HG03432 (cell line): ENCODE measurements around the gene CDK6.

Experiments
- ATAC-seq: cut with Tn5 transposase; IDR thresholded peaks from one replicate; pipeline ENCODE4 v1.9.1; 2021; ENCODE audit warnings: mild to moderate bottlenecking, moderate library complexity; ENCODE audit not compliant: unreplicated experiment

The CDK6 gene

DNA sequence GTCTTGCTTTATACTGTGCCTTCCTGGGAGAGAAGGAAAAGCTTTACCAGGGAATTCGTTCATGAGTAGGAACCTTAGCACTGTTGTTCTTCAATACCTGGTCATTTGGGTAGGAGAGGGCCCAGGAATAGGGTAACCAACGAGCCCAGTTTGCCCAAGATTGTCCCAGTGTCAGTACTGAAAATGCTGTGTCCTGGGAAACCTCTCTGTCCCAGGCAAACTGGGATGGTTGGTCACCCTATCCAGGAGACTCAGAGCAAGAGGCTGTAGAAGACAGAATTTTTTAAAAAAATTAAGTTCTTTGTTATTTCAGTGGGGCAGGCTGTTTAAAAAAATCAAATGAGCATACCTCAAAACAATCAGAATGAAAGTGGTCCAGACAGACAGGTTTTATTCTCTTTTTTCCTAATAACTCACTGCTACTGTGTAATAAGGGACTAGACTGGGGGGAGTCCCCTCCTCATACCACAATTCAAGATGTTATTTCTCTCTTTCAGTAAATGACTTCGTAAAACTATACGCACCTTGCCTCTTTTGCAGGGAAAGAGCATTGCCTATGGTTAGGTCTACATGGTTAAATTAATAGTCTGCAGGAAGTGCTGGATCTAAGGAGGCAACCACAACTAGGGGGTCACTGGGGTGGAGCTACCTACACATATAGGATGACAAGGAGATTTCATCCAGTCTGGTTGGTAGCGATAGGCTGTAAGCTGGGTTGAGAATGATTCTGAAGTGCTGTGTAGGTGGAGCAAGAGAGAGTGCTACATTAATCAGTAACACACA is 205.1 kb downstream of the CDK6 start:
- peak; percentile 67 for ATAC-seq

DNA sequence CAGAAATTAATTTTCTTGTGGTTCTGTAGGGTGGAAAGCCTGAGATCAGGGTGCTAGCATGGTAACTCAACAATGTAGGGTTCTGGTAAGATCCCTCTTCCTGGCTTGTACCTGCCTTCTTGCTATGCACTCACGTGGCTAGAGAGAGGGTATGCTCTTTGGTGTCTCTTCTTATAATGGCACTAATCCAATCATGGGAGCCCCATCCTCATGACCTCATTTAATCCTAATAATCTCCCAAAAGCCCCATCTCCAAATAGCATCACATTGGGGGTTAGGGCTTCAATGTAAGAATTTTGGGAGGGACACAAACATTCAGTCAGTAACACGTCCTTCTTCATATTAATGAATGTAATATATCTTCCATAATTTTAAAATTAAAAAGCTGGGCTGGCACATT is 206.6 kb downstream of the CDK6 start:
- no peak for ATAC-seq

- no peak for ATAC-seq
Measured at GRCh38 chr7:92627956-92628355, 208.4 kb downstream of the CDK6 start.

DNA sequence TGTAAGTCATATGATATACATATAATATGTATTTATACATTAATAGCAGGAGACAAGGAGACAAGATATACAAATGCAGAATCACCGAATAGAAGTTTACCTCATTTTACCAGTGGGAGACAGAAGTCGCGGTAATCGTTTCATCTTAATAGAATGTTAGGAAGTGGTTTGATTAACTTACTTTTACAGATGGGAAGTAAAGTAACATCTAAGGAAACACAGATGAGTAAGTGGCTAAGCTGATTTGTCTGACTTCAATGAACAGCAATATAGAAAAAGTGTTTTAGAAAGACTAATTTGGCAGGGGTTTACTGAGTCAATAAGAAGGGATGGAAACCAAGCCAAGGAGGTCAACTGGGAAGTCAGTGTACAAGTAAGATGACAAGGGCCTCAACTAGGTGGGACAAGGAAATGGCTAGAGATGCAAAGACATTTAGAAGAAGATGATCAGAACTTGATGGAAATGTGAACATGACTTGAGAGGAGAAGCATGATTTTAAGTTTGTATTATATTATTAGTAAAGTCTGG is 210.0 kb downstream of the CDK6 start:
- no peak for ATAC-seq

DNA sequence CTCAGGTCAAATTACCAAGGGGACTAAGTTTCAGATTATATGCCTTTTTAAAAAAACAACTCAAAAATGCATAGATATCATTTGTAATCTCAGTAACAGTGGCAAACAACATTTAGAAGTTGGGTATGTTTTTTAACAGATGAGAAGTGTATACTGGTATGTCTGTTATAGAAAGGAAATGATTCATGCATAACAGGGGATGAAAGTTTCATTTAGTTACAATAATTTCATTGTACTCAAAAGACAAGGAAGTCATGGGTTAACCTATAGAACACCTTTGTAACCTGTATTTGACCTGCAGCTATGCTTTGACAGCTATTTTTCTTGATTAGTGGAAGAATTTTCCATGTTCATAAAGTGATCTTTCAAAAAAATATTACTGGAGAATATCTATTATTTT is 210.8 kb downstream of the CDK6 start:
- ATAC-seq, result peak; percentile 34

- ATAC-seq, result no peak
Measured at GRCh38 chr7:92624298-92624996, 211.9 kb downstream of the CDK6 start.

DNA sequence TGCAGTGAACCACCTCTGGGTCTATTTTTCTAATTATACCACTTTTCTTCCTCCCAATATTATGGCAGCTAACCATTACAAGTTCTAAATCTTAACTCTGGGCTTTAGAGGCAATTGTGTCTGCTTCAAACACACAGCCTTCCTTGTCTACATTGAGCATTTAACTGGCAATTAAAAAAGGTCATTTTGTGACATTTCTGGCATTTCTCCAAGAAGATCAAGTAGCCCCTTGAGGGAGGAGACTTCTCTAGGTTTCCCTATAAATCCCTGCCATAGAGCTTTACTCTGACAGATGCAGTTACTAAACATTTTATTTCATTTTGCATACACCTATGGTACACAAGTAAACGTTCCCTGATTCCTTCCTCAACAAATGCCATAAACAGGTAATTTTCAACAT is 212.8 kb downstream of the CDK6 start:
- ATAC-seq, result no peak

- ATAC-seq, result no peak
Measured at GRCh38 chr7:92622685-92623084, 213.7 kb downstream of the CDK6 start.

DNA sequence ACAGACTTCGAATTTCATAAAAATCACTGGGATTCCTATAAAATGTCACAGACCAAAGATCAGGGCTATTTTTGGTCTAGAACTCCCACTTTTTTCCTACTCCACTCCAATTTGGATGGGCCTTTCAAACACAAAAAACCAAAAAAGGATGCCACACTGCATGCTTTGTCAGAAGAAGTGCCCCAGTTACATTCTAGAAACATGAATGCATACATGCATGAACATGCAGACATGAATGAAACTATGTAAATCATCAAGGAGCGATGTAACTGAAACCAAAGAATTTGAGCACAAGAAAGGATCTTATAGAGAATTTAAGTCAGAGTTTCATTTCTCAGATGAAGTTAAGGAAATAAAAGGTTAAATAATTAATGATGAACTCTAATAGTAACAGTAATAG is 214.3 kb downstream of the CDK6 start:
- ATAC-seq, result peak; percentile 65

- peak; percentile 52 for ATAC-seq
Measured at GRCh38 chr7:92621561-92622023, 214.8 kb downstream of the CDK6 start.

DNA sequence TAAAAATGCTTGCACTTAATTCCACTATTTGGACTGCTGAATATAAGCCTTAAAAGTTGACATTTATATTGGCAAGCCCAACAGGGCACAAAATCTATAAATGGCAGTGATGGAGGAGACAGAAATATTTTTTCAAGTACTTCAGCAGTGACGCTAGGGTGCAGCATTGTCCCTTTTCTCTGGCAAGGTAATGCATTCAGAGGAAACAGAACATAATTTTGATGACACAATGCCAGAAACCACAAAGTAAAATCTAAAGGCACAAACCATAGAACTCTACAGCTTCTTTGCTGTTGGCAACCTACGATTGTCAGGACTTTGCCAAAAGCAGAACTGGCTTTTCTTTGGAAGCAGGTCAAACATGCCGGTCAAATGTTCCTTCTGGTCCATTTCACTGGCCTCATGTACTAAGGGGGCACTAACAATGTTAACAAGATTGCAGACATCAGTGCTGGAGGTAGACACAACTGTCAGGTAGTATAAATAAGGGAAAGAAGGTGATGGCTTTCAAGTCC is 215.3 kb downstream of the CDK6 start:
- peak; percentile 67 for ATAC-seq

GRCh38 chr7:92615861-92616260 is 220.5 kb downstream of the CDK6 start:
- no peak for ATAC-seq

GRCh38 chr7:92614660-92615174 is 221.7 kb downstream of the CDK6 start:
- ATAC-seq, result no peak

DNA sequence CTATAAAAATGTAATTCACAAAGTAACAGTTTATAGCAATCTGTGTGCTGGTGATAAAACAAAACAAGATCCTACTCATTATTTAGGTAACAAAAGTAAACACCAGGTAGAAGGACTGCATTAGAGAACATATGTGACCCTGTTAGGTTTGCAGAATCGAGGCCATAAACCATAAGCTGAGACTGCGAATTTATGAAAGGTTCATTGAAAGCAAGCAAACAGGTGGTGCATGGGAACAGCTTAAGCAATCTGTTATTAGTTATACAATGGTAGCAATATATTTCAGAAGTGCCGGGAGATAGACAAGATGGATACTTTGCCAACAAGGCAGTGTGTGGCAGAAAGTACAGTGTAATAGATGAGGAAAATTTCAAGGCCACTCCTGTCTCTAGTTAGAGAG is 222.7 kb downstream of the CDK6 start:
- ATAC-seq, result no peak

DNA sequence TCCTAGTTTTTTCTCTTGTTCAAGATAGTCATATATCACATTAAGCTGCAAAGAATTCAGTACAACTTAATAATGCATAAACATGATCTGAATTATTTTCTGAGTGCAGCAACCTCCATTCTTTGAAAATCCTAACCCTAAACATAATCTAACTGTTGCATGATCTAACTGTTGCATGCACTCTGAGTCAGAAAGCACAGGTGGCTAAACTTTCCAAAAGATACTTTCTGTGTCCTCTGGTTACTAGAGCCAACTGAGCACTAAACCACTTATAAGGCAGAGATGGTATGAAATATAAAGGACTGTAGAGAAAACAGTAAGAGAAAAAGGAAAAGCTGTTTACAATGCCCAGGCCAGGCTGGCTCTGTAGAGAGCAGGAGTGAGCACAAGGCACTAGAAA is 223.2 kb downstream of the CDK6 start:
- ATAC-seq, result no peak

DNA sequence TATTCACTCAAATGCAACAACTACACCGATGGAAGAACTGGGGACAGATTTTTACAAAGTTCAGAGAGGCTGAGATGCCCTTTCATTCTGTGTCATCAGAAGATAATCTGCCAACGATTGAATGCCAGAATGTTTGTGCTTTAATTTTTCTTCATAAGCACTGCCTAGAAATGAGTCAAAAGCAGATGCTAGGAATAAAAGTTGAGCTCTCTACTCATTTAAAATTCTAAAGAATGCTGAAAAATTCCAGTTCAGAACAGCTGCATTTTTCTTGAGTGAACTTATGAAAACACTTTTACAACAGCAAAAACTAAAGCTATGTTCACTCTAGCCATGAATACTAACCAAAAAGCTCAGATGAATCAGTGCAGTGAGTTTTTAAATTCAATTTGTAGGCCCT is 223.9 kb downstream of the CDK6 start:
- ATAC-seq, result no peak

DNA sequence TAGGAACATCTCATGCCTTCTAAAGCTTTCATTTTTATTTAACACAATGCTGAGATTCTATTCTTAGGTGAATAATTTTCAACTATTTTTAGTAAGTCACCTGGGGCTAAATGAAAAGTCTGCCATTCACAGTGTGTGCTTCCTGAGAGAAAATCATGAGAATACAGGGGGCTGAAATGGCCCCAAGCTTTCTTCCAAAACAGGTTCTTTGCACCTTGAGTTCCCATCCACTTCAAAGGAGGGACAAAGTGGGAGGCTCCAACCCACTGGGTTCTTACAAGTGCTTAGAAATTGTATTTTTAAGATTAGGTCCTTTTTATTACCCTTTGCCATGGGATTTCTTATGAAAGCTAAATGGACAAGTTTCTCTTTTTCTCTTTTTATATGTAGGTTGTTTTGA is 224.6 kb downstream of the CDK6 start:
- no peak for ATAC-seq

DNA sequence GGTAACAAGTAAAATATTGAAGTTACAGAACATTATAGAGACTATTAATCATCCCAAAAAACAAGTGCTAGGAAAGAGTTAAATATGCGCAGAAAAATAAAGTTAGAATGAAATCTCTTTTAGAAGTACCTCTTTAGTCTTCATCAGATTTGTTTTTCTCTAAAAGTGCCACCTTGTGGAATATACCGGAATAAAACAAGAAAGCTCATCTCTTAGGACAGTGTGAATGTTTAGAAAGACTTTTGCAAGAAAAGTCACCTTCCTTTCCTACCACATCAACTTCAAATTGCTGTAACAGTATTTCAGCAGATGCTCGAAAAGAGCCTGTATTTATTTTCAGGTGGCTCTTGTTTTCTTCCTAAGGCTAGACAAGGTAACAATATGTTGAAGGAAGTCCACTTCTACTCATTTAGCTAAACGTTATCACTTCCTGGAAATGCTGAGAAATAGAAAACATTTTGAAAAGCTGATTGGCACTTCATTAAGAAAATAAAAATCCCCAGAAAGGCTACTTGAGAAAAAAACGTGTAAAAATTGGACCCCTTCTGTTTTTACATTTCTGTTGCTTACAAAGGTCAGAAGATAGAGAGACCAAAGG is 226.4 kb downstream of the CDK6 start:
- no peak for ATAC-seq

GRCh38 chr7:92608380-92609322 is 227.7 kb downstream of the CDK6 start:
- ATAC-seq, result no peak

DNA sequence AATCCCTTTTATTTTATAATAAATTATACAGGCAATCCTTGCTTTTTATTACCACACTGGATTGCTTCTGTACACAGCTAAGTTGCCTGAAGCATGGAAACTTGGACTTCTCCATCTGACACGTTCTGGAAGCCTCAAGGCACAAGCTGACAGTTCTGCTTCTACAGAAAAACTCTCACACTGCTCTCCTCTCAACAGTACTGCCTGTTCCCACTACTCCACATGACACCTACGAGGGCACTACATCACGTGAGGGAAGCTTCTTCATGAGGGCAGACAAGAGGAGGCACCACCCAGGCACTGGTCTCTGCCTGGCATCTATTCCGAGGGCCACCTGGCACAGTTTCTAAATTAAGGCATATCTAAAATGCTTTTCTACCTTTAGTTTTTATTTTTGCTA is 229.4 kb downstream of the CDK6 start:
- no peak for ATAC-seq
